ENCODE results near the gene DLG1. TPM values are rescaled to one million over a fixed set of nuclear protein-coding genes. Genes with fewer than 3 reads are reported as not detected.
"Not testable (repeated sequence)": the region's sequence is repeated elsewhere in the genome, so short reads cannot be mapped to it uniquely, and the experiment has no call there.

The DLG1 gene
- total RNA-seq, 2 experiments from 2014 or later = 48.9 to 95.1 TPM

DNA sequence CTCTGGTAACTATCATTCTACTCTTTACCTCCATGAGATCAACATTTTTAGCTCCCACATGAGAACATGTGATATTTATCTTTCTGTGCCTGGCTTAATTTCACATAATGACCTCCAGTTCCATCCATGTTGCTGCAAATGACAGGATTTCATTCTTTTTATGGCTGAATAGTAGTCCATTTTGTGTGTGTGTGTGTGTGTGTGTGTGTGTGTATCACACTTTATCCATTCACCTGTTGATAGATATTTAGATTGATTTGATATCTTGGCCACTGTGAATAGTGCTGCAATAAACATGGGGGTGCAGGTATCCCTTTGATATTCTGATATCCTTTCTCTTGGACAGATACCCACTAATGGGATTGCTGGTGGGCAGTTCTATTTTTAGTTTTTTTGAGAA, 18.3 kb downstream of the DLG1 start:
- Histone ChIP-seq H3K79me2 (ENCODE audit: insufficient read depth, low read depth, low read length) (peaks cover 47% of the 10 kb centered on the region; the same call in 1 of the 2 replicates), H3K4me3 (ENCODE audit: low read depth, low read length, poor library complexity, severe bottlenecking) (no peak overlapping the region), H2AFZ (ENCODE audit: low read length) (no peak overlapping the region), H3K9me2 (ENCODE audit: insufficient read depth, low read length) (no peaks in the 10 kb centered on the region), H3K4me1 (ENCODE audit: insufficient read depth, low read length, poor library complexity, severe bottlenecking) (no peaks in the 10 kb centered on the region), H3K36me3 (ENCODE audit: insufficient read depth, low read length) (peaks cover 86% of the 10 kb centered on the region), H3K27ac (ENCODE audit: low read depth, low read length, poor library complexity, severe bottlenecking) (no peak overlapping the region), H4K20me1 (ENCODE audit: insufficient read depth, low read length) (peaks cover 5% of the 10 kb centered on the region; the same call in 1 of the 2 replicates), H3K9me3 (ENCODE audit: low read length) (no peaks in the 10 kb centered on the region), H3K4me2 (ENCODE audit: low read length) (no peak overlapping the region)
- ChIA-PET POLR2A (interaction anchor here (1.0 kb wide), 1 partner anchor 200 kb away, joined by 3 read pairs; no protein-coding TSS in a partner anchor), CTCF (ENCODE audit: unreplicated experiment) (no interaction called here)
- DNase-seq (ENCODE audit: low spot score) = no peak
- TF ChIP-seq, protein P1, sequence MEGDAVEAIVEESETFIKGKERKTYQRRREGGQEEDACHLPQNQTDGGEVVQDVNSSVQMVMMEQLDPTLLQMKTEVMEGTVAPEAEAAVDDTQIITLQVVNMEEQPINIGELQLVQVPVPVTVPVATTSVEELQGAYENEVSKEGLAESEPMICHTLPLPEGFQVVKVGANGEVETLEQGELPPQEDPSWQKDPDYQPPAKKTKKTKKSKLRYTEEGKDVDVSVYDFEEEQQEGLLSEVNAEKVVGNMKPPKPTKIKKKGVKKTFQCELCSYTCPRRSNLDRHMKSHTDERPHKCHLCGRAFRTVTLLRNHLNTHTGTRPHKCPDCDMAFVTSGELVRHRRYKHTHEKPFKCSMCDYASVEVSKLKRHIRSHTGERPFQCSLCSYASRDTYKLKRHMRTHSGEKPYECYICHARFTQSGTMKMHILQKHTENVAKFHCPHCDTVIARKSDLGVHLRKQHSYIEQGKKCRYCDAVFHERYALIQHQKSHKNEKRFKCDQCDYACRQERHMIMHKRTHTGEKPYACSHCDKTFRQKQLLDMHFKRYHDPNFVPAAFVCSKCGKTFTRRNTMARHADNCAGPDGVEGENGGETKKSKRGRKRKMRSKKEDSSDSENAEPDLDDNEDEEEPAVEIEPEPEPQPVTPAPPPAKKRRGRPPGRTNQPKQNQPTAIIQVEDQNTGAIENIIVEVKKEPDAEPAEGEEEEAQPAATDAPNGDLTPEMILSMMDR (conservative IDR thresholded peaks at IDR 0.05; ENCODE audit: low read length) = no peak
- TF ChIP-seq EZH2phosphoT487 (IDR thresholded peaks at IDR 0.05; ENCODE audit: borderline replicate concordance, low read depth, low read length) = no peak
- intact Hi-C loops (cut with micrococcal nuclease; ENCODE audit: unreplicated experiment) = no loop called here
- TSS peak; percentile 39 for BruUV-seq (replicated peaks)

DNA sequence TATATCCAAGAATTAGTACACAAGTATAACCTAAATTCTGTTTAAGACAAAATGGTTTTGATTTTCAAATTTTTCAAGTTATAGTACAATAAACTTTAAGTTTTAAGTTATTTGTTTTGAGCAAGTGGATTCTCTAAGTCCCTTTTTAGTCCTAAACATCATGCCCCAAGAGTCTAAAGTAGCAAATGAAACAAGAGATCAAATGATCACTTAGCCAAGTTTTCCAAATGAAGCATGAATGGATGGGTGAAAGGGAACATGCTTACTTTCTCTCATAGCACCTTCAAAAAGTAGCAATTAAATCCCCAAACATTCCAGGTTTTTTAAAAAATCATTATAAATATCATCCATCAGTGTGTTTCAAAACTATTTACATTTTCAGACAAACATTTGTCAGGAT, 19.5 kb downstream of the DLG1 start:
- Histone ChIP-seq H3K4me2 (ENCODE audit: low read length) (no peak overlapping the region), H3K27ac (ENCODE audit: low read depth, low read length, poor library complexity, severe bottlenecking) (no peak overlapping the region), H2AFZ (ENCODE audit: low read length) (no peak overlapping the region), H3K9me2 (ENCODE audit: insufficient read depth, low read length) (no peaks in the 10 kb centered on the region), H3K36me3 (ENCODE audit: insufficient read depth, low read length) (peaks cover 84% of the 10 kb centered on the region), H3K9me3 (ENCODE audit: low read length) (no peaks in the 10 kb centered on the region), H4K20me1 (ENCODE audit: insufficient read depth, low read length) (no peaks in the 10 kb centered on the region), H3K4me3 (ENCODE audit: low read depth, low read length, poor library complexity, severe bottlenecking) (no peak overlapping the region), H3K4me1 (ENCODE audit: insufficient read depth, low read length, poor library complexity, severe bottlenecking) (no peaks in the 10 kb centered on the region), H3K79me2 (ENCODE audit: insufficient read depth, low read depth, low read length) (peaks cover 47% of the 10 kb centered on the region; the same call in 1 of the 2 replicates)
- intact Hi-C loops (cut with micrococcal nuclease; ENCODE audit: unreplicated experiment) = no loop called here
- no TSS peak for BruUV-seq (replicated peaks)
- CTCF ChIA-PET (ENCODE audit: unreplicated experiment) = no interaction called here
- DNase-seq (ENCODE audit: low spot score) = no peak
- POLR2A ChIA-PET = no interaction called here
- TF ChIP-seq, protein P1 (conservative IDR thresholded peaks at IDR 0.05; ENCODE audit: low read length) = no peak
- TF ChIP-seq EZH2phosphoT487 (IDR thresholded peaks at IDR 0.05; ENCODE audit: borderline replicate concordance, low read depth, low read length) = no peak

DNA sequence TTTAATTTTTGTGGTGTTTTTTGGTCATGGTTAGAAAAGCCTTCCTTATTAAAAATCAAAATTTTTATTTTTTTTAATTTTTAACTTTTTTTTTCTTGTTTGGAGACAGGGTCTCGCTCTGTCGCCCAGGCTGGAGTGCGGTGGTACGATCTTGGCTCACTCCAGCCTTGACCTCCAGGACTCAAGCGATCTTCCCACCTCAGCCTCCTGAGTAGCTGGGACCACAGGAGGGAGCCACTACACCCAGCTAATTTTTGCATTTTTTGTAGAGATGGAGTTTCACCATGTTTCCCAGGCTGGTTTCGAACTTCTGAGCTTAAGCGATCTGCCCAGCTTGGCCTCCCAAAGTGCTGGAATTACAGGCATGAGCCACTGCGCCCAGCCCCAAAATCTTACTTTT, 21.6 kb downstream of the DLG1 start:
- DNase-seq (ENCODE audit: low spot score); CTCF ChIA-PET (ENCODE audit: unreplicated experiment); H2AFZ ChIP-seq (ENCODE audit: low read length); H3K9me3 ChIP-seq (ENCODE audit: low read length); H3K4me3 ChIP-seq (ENCODE audit: low read depth, low read length, poor library complexity, severe bottlenecking); H3K9me2 ChIP-seq (ENCODE audit: insufficient read depth, low read length); intact Hi-C loops (cut with micrococcal nuclease; ENCODE audit: unreplicated experiment); H3K4me2 ChIP-seq (ENCODE audit: low read length); H4K20me1 ChIP-seq (ENCODE audit: insufficient read depth, low read length); H3K4me1 ChIP-seq (ENCODE audit: insufficient read depth, low read length, poor library complexity, severe bottlenecking); BruUV-seq (replicated peaks); H3K27ac ChIP-seq (ENCODE audit: low read depth, low read length, poor library complexity, severe bottlenecking): not testable (repeated sequence)
- peaks cover 51% of the 10 kb centered on the region for H3K79me2 ChIP-seq (ENCODE audit: insufficient read depth, low read depth, low read length)
- POLR2A ChIA-PET = interaction anchor here (1.6 kb wide), 1 partner anchor 9 kb away, joined by 3 read pairs; no protein-coding TSS in a partner anchor
- TF ChIP-seq, protein P1 (conservative IDR thresholded peaks at IDR 0.05; ENCODE audit: low read length) = peak; percentile 25; the same call in 1 of the 2 replicates
- peaks cover 83% of the 10 kb centered on the region for H3K36me3 ChIP-seq (ENCODE audit: insufficient read depth, low read length)
